GM04504 (cell line): ENCODE data around the gene BRD3.

Experiments used
- DNase-seq: peaks from one replicate; pipeline ENCODE4 v3.0.0-alpha.2; 2012; ENCODE audit warnings: low read depth

BRD3 gene

DNA sequence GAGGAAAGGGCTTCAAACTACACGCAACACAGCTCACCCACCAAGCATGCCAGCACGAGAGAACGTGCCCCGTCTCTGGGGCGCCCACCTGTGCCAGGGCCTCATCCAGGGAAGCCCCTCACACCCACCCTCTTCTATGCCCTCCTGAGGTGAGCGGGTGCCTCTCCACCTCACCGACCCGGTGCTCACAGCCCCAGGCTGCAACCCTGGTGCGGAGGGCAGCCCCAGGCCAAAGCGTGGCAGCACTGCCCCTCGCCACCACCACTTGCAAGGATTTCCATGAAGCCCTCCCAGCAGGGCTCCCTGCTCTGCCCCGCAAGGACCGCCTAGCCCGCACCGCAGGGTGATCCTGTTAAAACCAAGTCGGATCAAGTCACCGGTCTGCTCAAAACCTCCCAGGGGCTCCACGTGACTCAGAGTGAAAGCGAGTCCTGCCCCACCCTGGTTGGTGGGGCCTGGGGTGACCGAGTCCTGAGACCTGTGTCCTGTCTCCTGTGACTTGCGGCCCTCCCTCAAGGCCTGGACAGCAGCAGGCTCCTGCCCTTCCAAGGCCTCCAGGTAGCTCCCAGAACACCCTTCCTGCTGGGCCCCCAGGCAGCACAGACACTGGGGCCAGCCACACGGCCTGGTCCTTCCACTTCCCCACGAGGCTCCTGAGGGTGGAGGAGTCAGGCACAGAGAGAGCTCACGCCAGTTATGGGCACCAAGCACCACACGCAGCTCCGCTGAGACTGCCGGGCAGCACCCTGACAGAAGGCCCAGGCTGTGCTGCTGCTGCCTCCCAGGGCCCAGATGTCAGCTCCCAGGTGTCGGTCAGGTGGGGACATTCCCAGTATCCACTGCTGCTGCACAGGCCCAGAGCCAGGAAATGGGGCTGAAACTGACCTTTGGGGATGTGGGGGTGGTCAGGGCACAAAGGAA lies 12.7 kb downstream of the BRD3 start:
- DNase-seq = no peak

- no peak for DNase-seq
Measured at GRCh38 chr9:134053941-134054761, 13.7 kb downstream of the BRD3 start.

GRCh38 chr9:134053401-134053871 lies 14.4 kb downstream of the BRD3 start:
- no peak for DNase-seq

- DNase-seq = no peak
Measured at GRCh38 chr9:134052941-134053340, 14.9 kb downstream of the BRD3 start.

DNA sequence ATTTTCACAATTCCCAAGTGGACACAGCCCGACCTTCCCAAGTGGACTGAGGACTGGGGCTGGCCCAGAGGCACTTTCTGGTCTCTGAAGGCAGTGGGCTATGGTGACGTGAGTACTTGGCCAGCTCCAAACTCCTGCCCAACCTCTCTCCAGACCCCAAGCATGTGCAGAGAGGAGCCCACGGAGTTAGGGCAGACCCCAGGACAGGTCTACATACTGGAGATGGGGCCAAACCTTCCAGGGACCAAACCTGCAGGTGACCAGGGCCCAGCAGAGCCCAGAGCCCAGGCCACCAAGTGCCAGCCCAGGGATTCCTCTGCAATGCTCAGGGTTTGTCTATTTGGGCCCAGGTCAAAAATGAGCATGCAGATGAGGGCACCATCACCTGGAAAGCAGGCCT lies 15.3 kb downstream of the BRD3 start:
- no peak for DNase-seq

- no peak for DNase-seq
Measured at GRCh38 chr9:134051319-134051718, 16.5 kb downstream of the BRD3 start.

- no peak for DNase-seq
Measured at GRCh38 chr9:134050726-134051125, 17.1 kb downstream of the BRD3 start.

DNA sequence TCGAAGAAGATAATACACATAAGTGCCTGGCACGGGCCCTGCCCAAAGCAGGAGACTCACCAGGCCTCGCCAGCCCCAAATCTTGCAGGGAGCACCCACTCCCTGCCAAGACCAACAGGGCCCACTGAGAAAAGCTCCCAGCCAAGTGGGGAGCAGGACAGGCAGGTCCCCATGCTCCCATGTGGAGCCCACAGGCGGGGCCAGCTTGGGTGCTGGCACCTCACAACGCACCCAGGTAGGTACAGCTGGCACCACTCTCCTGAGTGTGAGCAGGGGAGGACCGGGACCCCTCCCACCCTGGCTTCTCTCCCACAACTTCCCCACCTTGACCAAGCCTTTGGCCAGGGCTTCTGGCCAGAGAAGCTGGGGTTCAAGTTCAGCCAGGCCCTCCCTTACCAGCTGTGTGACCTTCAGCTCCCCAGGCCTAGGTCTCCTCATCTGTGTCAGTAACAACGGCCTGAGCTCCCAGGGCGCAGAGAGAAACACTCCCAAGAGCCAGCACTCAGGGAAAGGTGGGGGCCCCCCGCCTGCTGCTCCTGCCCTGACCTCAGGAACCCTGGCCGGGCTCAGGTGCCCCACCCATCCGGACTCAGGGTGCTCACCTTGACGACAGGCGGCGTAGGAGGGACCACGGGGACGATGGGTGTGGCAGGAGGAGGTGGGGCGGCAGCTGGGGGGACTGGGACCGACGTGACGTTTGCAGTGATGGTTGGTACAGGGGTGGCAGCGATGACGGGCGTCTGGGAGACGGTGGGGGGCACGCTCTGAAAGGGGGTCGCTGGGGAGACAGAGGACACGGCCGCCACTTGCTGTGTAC lies 17.8 kb downstream of the BRD3 start:
- DNase-seq = no peak

DNA sequence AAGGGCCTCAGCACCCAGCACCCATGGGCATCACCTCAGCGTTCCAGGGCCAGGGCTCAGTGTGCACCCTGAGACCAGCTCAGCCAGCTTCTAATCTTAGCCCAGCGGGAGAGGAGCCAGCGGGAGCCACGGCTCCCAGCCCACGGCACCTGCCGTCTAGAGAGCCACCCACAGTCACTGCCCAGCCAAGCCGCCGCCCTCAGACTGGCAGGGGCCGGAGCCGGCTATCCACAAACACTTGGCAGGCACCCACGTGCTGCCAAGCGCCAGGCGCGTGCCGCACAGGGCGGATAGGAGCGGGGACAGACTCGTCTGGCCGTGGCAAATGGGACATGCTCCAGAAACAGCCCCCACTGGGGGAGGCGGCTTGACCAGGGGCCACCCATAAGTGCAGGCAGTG lies 18.6 kb downstream of the BRD3 start:
- no peak for DNase-seq

DNA sequence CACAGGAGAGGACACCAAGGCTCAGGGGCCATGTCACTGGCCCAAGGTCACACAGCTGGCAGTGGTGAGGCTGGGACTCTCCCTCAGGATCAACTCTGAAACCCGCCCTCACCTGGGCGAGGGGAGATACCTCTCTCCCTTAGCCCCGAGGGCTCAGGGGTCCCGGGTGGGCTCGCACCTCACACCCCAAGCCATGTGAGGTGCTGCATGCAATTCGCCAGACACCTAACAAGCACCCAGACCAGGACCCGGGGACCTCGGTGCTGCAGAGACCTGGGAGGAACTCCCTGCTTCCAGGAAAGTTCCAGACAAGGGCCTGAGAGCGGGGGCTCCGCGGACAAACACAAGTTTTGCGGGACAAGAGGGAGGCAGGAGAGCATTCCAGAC lies 19.3 kb downstream of the BRD3 start:
- no peak for DNase-seq

- DNase-seq = no peak
Measured at GRCh38 chr9:134047868-134048581, 19.8 kb downstream of the BRD3 start.

DNA sequence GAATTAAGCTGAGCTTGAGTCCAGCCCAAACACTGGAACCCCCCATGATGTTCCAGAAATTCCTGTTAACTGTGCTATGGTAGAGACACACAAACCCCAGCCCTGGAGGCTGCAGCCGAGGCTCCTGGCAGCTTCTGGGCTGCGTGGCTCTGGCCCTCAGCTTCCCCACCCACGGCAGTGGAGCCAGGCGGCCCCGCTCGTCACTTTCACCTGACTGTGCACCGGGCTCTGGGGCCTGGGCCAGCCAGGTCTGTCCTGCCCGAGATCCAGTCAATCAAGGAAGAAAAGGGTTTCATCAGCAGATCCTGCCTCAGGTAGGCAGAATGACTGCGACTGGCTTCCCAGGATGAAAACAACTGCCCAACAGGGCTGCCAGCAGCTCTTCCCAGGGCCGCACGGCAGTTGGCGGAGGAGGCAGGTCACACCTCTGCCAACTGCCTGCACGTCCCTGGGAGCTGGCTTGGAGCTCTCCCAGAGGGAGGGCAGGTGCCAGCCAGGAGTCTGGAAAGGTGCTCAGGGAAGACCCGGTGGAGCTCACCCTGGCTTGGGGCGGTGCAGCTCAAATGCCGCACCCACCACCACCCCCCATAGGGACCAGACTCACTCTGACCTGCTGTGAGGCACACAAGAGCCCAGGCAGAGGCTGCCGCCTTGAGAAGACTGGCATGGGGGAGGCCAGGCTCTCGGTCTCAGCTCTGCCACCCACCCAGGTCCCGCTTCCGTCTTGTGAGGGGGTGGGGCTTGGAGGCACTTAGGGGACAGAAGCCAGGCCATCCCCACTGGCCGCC lies 20.7 kb downstream of the BRD3 start:
- DNase-seq = no peak

DNA sequence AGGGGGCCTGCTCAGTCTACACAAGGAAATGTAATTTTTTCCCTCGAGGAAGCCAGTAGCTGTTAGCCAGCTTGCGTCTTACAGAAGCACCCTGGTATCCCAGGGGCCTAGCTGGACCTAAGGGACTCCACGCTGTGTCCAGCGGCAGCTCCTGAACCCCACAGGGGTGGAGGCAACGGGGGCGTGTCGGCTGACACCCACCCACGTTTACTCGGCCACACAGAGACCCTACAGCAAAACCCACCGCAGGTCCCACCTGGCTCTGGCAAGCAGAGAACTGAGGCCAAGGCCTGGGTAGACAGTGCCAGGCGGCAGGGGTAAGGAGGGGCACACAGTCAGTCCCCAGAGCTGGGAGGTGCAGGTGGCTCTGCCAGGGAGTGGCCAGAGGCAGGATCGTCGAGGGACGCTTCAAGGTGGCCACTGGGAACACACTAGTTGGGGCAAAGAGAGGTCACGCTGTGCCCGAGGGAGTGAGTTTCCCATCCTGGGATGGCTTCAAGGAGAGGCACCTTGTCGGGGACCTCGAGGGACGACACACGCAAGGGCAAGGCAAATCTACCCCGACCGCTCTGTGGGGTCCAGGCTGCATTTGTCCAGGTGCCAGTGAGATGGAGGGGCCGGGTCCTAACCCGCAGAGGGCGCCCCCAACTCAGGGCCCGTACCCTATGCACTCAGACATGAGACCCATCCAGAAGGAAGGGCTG lies 21.8 kb downstream of the BRD3 start:
- DNase-seq = no peak

DNA sequence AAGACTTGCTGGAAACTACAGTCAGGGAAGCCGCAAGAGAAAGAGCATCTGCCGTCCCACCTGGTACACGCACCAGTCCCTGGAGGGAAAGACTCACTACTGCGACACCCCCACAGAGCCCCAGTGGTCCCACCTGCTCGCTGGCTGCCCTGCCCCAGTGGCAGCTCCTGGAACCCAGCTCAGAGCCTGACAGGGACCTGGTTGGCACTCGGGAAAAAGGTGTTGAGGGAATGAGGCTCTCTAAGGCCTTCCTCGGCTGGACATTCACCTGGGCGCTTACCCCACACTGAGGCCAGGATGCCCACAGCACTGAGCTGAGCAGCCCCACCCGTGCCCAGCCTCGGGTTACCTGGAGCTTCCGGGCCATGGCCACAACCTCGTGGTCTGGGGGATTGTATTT lies 22.9 kb downstream of the BRD3 start:
- no peak for DNase-seq

DNA sequence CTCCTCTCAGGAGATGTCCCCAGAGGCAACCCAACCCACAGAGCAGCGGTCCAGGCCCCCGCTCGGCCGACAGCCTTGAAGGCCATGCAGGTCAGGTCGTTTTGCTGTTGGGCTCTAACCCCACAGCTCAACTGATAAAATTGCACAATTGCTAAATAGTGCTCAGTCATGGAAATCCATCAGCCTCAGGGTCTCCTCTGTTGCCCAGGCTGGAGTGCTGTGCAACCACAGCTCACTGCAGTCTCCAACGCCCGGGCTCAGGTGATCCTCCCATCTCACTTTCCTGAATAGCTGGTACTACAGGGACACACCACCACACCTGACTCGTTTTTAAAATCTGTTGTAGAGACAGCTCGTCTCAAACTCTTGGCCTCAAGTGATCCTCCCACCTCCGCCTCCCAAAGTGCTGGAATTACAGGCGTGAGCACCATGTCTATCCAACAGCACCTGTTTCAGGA lies 24.3 kb downstream of the BRD3 start:
- no peak for DNase-seq

DNA sequence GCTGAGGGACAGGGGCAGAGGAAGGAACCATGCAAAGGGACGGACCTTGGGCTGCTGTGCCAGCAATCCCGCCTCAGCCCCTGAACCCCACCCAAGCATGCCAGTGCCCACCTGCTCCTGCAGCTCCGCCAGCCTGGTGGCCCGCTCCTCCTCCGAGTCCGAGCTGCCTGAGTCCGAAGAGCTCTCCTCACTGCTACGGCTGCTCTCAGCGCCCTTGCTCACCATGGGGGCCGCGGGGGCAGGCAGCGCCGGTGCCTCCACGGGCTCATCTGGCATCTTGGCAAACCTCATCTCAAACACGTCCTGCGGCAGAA lies 26.2 kb downstream of the BRD3 start:
- no peak for DNase-seq

- no peak for DNase-seq
Measured at GRCh38 chr9:134040781-134041648, 26.8 kb downstream of the BRD3 start.

GRCh38 chr9:134040176-134040565 lies 27.7 kb downstream of the BRD3 start:
- no peak for DNase-seq
